GM19238 (cell line): ENCODE results near the gene FAM20C.

ENCODE experiments used
- DNase-seq: peaks from one replicate; pipeline ENCODE4 v3.0.0; 2011; ENCODE audit warnings: low spot score; ENCODE audit not compliant: insufficient read length

FAM20C gene

GRCh38 chr7:158771-159170, 33.6 kb upstream of the FAM20C start:
- DNase-seq = no peak

GRCh38 chr7:159370-160270, 32.8 kb upstream of the FAM20C start:
- no peak for DNase-seq

DNA sequence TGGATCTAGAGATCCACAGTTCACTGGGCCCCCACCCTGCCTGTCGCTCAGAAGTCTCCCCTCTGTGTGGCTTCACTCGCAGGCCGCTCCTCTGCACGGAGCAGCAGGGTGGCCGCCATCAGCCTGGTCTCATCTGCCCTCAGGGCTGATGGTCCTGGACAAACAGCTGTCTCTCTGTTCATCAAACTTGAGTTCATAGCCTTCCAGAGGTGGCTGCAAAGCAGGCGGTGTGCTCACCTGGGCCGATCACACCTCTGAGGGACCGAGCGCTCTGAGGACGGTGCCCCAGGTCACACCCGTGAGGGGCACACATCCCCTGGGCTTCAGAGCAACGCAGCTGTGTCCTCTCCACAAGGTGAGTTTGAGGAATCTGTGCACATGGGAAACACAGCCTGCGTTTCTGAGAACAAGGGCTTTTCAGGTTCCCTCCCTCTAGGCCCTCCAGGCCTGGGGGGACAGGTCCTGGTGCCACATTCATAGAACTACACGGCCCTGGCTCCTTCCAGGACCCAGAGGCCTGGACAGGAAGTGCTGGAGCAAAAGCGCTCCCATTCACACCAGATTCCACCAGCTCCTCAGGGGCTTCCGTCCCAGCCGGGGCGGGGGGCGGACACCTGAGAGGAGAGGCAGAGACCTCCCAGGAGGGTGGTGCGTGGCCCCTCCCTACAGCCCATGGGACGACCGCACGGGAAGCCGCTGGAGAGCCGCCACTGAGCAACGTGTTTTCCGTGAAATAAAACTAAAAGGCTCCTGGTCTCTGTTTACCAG, 31.2 kb upstream of the FAM20C start:
- DNase-seq = no peak

DNA sequence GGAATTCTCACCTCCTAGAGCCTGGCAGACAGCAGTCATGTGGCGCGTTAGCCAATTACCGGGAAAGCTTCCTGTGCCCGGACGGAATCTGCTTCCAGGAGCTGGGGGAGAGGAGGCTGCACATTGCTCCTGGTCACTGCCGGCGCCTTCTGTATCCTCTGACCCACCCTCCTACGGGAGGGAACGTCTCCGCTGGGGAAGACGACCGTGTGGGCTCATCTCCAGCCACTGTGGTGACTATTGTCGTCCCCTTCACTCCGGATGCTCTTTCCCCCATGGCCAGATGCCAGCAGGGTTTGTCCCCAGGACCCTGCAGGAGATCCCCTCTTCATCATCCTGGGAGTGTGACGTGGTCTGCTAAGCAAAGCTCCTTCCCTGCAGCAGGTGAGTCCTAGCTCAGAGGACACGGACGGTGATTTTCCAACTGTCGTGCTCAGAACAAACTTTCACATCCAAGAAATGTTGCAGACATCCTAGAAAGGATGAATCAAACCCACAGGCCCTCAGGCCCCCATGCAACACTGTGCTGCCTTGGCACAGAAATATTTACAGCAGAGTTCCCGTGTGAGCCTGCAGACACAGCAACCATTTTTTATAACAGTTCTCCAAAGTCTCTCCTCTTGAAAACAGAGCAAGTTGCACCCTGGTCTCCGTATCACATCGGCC, 29.6 kb upstream of the FAM20C start:
- no peak for DNase-seq

DNA sequence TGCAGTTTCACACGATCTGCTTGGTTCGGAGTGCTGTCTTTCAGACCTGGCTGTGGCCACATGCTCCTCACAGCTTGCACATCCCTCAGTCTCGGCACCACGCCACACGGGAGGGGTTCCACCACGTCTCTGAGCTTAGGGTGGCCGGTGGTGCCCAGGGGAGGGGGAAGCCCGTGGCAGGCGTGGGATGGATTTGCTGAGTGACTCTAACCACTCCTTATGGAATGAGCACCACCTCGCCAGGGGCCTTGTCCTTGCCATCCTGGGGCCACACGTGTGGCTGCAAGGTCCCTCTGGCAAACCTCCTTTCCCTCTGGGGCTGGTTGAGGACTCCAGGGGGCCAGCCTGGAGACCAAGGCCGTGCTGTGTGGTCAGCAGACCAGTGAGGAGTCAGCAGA, 29.1 kb upstream of the FAM20C start:
- no peak for DNase-seq

- DNase-seq = no peak
Observed at GRCh38 chr7:163971-164881, 28.1 kb upstream of the FAM20C start.

- no peak for DNase-seq
Observed at GRCh38 chr7:164882-165660, 27.3 kb upstream of the FAM20C start.

- no peak for DNase-seq
Observed at GRCh38 chr7:165661-166337, 26.6 kb upstream of the FAM20C start.

DNA sequence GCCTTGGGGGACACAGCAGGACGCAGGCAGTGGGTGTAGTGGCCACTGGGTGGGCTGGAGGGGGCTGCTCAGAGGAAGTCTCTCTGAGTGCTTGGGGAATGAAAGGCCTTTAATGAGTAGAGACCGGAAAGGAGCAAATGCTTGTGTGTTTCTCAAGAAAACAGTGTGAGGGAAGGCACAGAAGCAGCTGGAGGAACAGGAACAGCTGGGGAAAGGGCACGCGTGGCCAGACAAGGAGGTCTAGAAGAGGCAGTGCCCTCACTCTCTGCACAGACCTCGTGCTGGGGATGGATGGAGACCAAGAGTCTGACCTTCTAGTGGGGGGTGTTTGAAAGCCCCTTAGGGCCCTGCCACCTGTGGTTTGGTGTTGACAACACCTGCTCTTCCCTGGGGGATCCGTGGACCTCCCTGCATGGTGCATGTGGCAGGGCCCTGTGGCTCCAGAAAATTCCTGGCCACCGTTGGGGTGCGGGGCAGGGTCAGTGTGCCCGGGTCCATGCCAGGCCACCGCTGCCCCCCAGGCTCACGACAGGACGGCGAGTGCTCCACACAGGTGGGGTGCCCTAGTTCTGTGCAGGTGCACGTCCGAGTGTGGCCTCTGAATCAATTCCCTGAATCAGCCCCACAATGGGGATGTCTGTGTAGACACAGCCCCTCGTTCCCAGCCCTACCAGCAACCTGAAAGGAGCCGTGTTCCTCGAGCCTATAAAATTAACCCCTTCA, 25.9 kb upstream of the FAM20C start:
- no peak for DNase-seq

DNA sequence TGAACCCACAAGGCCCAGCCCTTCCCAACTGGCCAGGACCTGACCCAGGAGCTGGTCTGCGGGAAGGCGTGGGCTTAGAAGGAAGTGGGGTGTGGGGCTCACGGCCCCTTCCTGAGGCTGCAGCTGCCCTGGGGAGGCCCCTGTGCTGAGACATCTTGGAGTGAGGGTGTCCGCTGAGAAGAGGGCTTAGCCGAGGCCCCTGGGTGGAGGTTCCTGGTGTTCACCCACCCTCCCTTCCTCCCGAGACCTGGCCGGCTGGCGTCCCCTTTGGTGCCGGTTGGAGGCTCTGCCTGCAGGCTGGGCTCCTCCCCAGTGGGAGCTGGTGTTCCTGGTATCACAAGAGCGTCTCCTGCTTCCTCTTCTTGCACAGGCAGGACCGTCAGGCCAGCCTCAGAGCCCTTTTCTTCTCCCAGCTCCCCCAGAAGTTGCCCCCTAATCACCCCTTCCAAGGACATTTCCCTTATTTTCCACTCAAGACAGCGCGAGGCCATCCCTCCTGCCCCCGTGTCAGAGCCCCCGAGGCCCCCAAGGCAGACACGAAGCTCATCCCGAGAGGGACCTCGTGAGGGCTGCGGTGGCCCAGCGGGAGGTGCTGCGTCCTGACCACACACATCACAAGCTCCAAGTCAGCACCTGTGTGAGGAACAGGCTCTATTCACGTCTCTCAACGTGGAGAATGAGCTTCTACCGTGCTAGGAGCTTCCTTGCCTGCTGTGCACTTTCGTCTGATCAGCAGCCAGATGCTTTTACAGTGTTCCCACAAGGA, 25.1 kb upstream of the FAM20C start:
- no peak for DNase-seq

- DNase-seq = no peak
Observed at GRCh38 chr7:167976-168791, 24.2 kb upstream of the FAM20C start.

DNA sequence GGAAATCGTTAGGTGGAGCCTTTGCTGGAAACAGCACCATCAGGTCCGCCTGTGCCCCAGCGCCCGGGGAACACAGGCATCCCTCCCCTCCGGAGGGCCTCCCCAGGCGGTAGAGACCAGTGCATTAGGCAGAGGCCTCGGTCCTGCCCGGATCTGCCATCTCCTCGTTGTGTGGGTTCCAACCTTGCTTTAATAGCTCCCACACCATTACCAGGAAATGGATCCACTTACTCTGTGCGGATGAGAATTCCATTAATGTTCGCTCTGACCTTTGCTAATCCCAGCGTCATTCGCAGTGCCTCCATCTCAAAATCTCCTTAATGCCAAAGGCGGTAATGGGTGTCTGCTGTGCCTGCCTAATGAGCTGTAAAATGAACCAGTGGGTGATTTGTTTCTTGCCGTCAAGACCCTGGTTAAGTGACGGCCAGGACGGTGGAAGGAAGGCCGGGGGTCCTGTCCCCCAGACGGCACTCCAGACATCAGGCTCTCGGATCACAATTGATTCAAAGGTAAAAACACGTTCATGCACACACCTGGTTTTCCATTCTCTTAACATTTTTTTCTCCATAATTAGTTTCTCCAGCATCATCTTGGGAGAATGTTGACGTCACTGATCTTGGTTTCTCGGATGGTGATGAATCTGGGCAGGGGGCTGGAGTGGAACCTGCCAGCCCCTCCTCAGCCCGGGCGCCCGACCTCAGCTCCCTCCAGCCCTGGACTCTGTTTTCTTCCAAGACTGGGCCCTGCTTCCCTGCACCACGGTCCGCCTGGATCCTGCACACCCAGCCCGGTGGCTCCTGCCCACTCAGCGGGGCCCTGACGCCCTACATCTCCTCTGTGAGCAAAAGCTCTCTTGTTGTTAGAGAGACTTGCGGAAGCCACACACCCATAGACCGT, 22.8 kb upstream of the FAM20C start:
- no peak for DNase-seq

DNA sequence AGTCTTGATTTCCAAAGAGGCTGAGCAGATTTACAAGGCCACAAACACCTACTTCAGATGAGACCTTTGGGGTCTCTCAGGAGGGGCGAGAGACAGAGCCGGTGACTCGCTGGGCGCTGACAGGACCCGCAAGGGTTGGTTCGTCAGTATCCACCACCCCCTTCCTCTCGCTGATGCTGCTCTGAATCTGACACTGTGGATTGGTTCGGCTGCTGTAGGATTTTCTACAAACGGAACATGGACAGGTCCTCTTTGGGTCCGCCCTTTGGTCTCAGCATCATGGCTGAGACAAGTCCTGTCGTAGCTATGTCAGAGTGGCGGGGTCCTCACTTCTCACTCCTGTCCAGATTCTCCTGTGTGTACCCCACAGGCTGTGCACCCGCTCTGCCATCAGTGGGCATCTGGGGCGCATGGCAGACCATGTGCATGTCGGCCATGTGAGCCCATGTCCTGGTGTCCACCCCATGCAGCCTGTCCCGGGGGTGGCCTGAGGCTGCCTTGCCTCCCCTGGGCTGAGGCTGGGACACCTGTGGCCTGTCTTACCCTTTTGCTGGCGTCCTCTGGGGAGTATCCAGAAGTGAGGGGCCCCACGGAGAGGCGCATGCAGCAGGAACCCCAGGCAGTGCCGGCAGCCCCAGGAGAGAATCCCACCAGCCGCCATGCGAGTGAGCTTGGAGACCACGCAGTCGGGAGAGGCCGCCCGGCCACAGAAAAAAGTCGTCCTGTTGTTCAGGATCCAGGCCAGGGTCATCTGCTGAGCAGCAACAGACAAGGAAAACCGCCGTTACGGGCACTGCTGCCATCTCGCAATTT, 21.6 kb upstream of the FAM20C start:
- no peak for DNase-seq

- no peak for DNase-seq
Observed at GRCh38 chr7:171364-171904, 20.9 kb upstream of the FAM20C start.

DNA sequence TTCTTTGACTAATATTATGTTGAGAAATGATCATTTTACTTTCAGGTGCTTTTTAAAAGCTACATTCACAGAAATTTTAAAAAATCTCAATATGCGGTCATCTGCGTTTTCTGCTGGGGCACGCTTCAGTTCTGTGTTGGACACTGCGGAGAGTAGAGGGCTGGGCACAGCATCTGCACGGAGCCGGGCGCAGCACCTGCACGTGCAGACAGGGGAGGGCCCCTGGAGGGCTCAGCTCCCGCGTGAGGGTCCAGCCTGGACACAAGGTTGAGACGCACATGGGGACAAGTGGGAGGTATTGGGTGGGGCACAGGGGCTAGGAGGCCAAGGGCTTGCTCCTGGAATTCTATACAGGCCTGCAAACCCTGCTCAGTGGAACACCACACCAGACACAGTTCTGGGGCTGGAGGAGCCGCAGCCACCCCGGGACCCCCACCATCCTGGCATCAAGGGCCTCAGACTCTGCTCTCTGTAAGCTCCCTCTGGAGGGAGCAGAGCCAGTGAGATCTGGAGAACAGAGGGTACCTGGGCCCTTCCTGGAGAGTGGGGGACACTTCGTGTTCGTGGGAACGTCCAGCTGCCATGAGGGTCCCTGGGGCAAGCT, 20.4 kb upstream of the FAM20C start:
- DNase-seq = no peak
